Peyer's patch (tissue), 4 donors: ENCODE results near the gene C11orf97. TPM values are rescaled to one million over a fixed set of nuclear protein-coding genes. Genes with fewer than 3 reads are reported as not detected.
A peak's percentile ranks its signal among the peaks of the same experiment; 100 is the strongest.

ENCODE experiments used
- DNase-seq, 3 donors: peaks; one replicate each; pipeline ENCODE4 v3.0.0-alpha.2; 2017 to 2019
- H3K27ac ChIP-seq, 4 donors: fragments of 200-600 bp; sonication (generic); one replicate each; pipeline ENCODE4 v1.5.1; 2016 to 2019
- H3K27me3 ChIP-seq, 2 donors: fragments of 200-600 bp; sonication (generic); one replicate each; pipeline ENCODE4 v1.5.1; 2019
- H3K36me3 ChIP-seq, 3 donors: fragments of 200-600 bp; sonication (generic); one replicate each; pipeline ENCODE4 v1.5.1; 2016 to 2019
- H3K4me1 ChIP-seq, 4 donors: fragments of 200-600 bp; sonication (generic); one replicate each; pipeline ENCODE4 v1.5.1; 2016 to 2019
- H3K4me3 ChIP-seq, 4 donors: fragments of 200-600 bp; sonication (generic); 1 replicate in 3 of 4; 2 replicates in 1 of 4; pipeline ENCODE4 v1.5.1; 2016 to 2019; ENCODE audit warnings: mild to moderate bottlenecking in 1 of 4
- H3K9me3 ChIP-seq, 4 donors: fragments of 200-600 bp; sonication (generic); one replicate each; pipeline ENCODE4 v1.5.1; 2016 to 2019; ENCODE audit warnings: mild to moderate bottlenecking in 1 of 4
- CTCF ChIP-seq, 6 experiments: fragments of 450-650 bp in 4 of 6; fragments of 200-600 bp in 2 of 6; sonication (generic) in 1 of 6; IDR thresholded peaks; one replicate each; pipeline ENCODE4 v1.5.1; 2017 to 2019; ENCODE audit warnings: antibody characterized with exemption in 6 of 6, mild to moderate bottlenecking in 3 of 6, moderate library complexity in 1 of 6
- POLR2A ChIP-seq, 2 donors: fragments of 450-650 bp; IDR thresholded peaks; one replicate each; pipeline ENCODE4 v1.5.1; 2017; ENCODE audit warnings: antibody characterized with exemption in 2 of 2, mild to moderate bottlenecking in 2 of 2, moderate library complexity in 2 of 2
- total RNA-seq, 4 donors: library from RNA; depleted of rRNA; stranded (reverse); fragments of >200 nt; gene quantifications; one replicate each; pipeline ENCODE4 v1.1.0, GENCODE V29; 2016

Gene C11orf97
- total RNA-seq, 4 donors from 2014 or later: not detected

GRCh38 chr11:94545264-94546161, 33.3 kb downstream of the C11orf97 start:
- no peak for TF ChIP-seq CTCF (IDR thresholded peaks at IDR 0.05)
- peak; percentile 19 to 40 for TF ChIP-seq POLR2A (IDR thresholded peaks at IDR 0.05)
- no peaks in the 10 kb centered on the region for H3K27me3 ChIP-seq
- peak in 2 of 3 donors; percentile 70 to 77 for DNase-seq

GRCh38 chr11:94546162-94546470, 33.9 kb downstream of the C11orf97 start:
- H3K27me3 ChIP-seq: no peaks in the 10 kb centered on the region
- no peaks in the 10 kb centered on the region for H3K9me3 ChIP-seq
- H3K4me1 ChIP-seq: peaks cover 0 to 59% (median 2%) of the 10 kb centered on the region in 4 donors
- H3K36me3 ChIP-seq: no peaks in the 10 kb centered on the region
- peak overlapping the region in 3 of 4 donors; percentile 95 to 98 (median 95) for H3K27ac ChIP-seq
- no peak for DNase-seq
- H3K4me3 ChIP-seq: peak overlapping the region; percentile 69 to 85 (median 78)
- TF ChIP-seq POLR2A (IDR thresholded peaks at IDR 0.05) (no peak), CTCF (IDR thresholded peaks at IDR 0.05) (no peak)

More at GRCh38 chr11:94545264-94546161, 33.3 kb downstream of the C11orf97 start:
- Histone ChIP-seq H3K36me3 (no peaks in the 10 kb centered on the region), H3K9me3 (no peaks in the 10 kb centered on the region), H3K4me1 (peaks cover 0 to 57% (median 2%) of the 10 kb centered on the region in 4 donors), H3K27ac (peak overlapping the region; percentile 91 to 98 (median 95)), H3K4me3 (peak overlapping the region; percentile 69 to 85 (median 78))

GRCh38 chr11:94546886-94547285, 34.6 kb downstream of the C11orf97 start:
- peak overlapping the region in 2 of 4 donors; percentile 45 to 98 for H3K27ac ChIP-seq
- peak in 2 of 3 donors; percentile 59 to 67 for DNase-seq
- H3K27me3 ChIP-seq: no peaks in the 10 kb centered on the region
- no peaks in the 10 kb centered on the region for H3K9me3 ChIP-seq
- TF ChIP-seq POLR2A (IDR thresholded peaks at IDR 0.05): peak; percentile 80 to 84
- TF ChIP-seq CTCF (IDR thresholded peaks at IDR 0.05): peak in 2 of 6 experiments; percentile 9 to 21
- peaks cover 0 to 59% (median 2%) of the 10 kb centered on the region in 4 donors for H3K4me1 ChIP-seq
- H3K36me3 ChIP-seq: no peaks in the 10 kb centered on the region
- H3K4me3 ChIP-seq: peak overlapping the region in 3 of 4 donors; percentile 69 to 85 (median 82)

GRCh38 chr11:94549146-94549545, 36.9 kb downstream of the C11orf97 start:
- Histone ChIP-seq H3K27ac (peak overlapping the region in 2 of 4 donors; percentile 15 to 40), H3K4me1 (peaks cover 0 to 52% (median 2%) of the 10 kb centered on the region in 4 donors), H3K36me3 (no peaks in the 10 kb centered on the region), H3K27me3 (no peaks in the 10 kb centered on the region), H3K4me3 (peak overlapping the region in 2 of 4 donors; percentile 1 to 69), H3K9me3 (no peaks in the 10 kb centered on the region)
- DNase-seq: peak in 2 of 3 donors; percentile 32 to 63
- TF ChIP-seq CTCF (IDR thresholded peaks at IDR 0.05) (no peak), POLR2A (IDR thresholded peaks at IDR 0.05) (no peak)

GRCh38 chr11:94550513-94550912, 38.3 kb downstream of the C11orf97 start:
- Histone ChIP-seq H3K4me1 (peaks cover 0 to 46% (median 2%) of the 10 kb centered on the region in 4 donors), H3K27ac (no peak overlapping the region), H3K9me3 (no peaks in the 10 kb centered on the region), H3K4me3 (no peak overlapping the region), H3K27me3 (no peaks in the 10 kb centered on the region), H3K36me3 (no peaks in the 10 kb centered on the region)
- no peak for DNase-seq
- no peak for TF ChIP-seq POLR2A (IDR thresholded peaks at IDR 0.05)
- TF ChIP-seq CTCF (IDR thresholded peaks at IDR 0.05): no peak
